Activated naive CD8-positive, alpha-beta T cell (primary cell): Measurements from ENCODE around the gene FAM170B.

ENCODE experiments used
- H3K27ac Mint-ChIP-seq: one replicate; pipeline ENCODE4 v1.8.0; 2021; ENCODE audit warnings: mixed read lengths
- H3K27me3 Mint-ChIP-seq: one replicate; pipeline ENCODE4 v1.8.0; 2021; ENCODE audit warnings: mixed read lengths
- H3K36me3 Mint-ChIP-seq: one replicate; pipeline ENCODE4 v1.8.0; 2021; ENCODE audit warnings: mixed read lengths
- H3K4me1 Mint-ChIP-seq: one replicate; pipeline ENCODE4 v1.8.0; 2021; ENCODE audit warnings: low read depth, mixed read lengths
- H3K4me3 Mint-ChIP-seq: one replicate; pipeline ENCODE4 v1.8.0; 2021; ENCODE audit warnings: mild to moderate bottlenecking, mixed read lengths
- H3K9me3 Mint-ChIP-seq: one replicate; pipeline ENCODE4 v1.8.0; 2021; ENCODE audit warnings: low read depth, mixed read lengths

FAM170B gene

DNA sequence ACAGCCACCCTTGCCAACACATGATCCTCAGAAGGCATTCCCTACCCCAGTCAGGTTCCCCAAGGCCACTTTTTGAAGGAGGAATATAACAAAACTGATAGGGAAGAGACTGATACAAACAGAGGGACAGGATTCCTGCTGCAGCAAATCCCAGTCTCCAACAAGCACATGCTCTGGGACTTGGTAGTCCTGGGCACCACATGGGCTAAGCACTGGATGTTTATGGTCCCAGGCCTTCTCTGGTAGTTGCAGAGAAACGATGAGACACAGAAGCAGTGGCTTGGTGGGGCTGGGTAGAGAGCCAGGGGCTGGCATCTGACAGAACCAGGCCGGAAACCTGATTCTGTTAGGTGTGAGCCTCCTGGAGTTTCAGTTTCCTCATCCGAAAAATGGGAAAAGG lies 21.7 kb downstream of the FAM170B start:
- H3K4me1 Mint-ChIP-seq: peaks cover 4% of the 10 kb centered on the region
- no peak overlapping the region for H3K4me3 Mint-ChIP-seq
- peaks cover 10% of the 10 kb centered on the region for H3K27me3 Mint-ChIP-seq
- H3K36me3 Mint-ChIP-seq: no peaks in the 10 kb centered on the region
- no peak overlapping the region for H3K27ac Mint-ChIP-seq
- H3K9me3 Mint-ChIP-seq: no peaks in the 10 kb centered on the region

DNA sequence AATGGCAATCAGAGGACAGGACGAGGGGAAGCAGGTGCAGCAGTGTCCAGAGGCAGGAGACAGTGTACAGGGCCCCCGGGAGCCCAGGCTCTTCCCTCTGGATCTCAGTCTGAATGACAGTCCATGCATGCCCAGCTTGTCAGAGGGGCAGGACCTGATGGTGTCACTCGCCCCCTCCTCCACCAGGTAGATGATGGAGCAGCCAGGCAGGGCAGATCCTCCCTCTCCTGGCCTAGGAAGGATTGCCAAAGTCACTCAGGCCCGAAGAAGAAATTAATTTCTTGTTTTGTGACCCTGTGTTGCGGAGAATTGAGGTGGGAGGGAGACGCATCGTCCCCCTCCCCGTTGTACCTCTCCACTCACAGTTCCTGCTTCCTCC lies 22.5 kb downstream of the FAM170B start:
- Mint-ChIP-seq H3K36me3 (no peaks in the 10 kb centered on the region), H3K4me1 (peaks cover 4% of the 10 kb centered on the region), H3K4me3 (no peak overlapping the region), H3K9me3 (no peaks in the 10 kb centered on the region), H3K27me3 (peaks cover 10% of the 10 kb centered on the region), H3K27ac (no peak overlapping the region)

DNA sequence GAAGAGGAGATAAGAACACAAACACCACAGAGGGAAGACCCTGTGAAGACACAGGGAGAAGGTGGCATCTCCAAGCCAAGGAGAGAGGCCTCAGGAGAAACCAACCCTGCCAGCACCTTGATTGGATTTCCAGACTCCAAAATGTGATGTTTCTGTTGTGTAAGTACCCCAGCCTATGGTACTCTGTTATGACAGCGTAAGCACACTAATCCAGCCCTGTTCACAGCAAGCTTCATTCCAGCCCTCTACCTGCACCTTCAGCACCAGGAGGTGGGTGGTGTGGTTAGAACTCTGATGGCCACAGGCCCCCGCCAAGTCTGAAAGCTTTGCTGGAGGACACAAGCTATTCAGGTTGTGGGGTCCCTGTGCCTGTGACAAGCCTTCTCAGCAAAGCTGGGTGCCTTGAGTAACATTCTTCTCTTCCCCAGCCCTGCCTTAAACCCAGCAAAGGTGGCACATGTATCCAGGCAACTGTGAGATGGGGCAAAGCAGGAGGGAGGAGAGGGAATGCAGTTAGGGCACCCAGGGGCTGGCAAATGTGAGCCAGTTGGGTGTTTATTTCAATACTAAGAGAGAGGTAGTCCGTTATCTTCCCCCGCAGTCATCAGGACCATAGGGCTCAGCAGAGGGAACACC lies 23.0 kb downstream of the FAM170B start:
- H3K27me3 Mint-ChIP-seq: peaks cover 7% of the 10 kb centered on the region
- peaks cover 4% of the 10 kb centered on the region for H3K4me1 Mint-ChIP-seq
- H3K27ac Mint-ChIP-seq: no peak overlapping the region
- H3K9me3 Mint-ChIP-seq: no peaks in the 10 kb centered on the region
- no peak overlapping the region for H3K4me3 Mint-ChIP-seq
- H3K36me3 Mint-ChIP-seq: no peaks in the 10 kb centered on the region

DNA sequence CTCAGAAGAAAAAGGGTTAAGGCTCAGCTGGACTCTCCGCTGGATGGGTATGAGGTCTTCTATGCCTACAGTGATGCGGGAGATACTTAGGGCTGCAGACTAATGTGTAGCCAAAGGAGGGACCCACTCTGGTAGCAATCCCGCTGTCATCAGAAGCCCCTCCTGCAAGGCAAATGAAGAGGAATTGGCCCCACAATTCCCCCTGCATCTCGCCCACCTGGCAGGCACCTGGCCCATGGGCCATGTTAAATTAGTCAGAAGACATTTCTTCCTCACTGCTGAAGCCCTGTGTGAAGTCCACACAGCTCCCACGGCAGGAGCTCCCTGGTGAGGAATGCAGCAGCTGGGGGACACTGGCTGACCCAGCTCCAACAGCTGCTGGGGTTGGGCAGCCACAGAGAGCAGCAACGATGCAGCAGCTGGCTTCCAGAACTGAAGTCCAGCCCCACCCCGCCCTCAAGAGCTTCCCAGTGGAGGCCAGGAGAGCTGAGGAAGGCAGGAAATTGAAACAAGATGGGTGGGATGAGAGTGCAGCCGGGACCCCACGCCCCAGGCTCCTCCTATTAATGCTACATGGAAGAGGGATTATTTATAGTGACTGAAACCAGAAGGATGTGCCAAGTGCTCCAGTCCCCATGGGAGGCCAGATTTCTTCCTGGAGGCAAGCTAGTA lies 24.0 kb downstream of the FAM170B start:
- Mint-ChIP-seq H3K4me1 (peaks cover 3% of the 10 kb centered on the region), H3K9me3 (no peaks in the 10 kb centered on the region), H3K27ac (no peak overlapping the region), H3K4me3 (no peak overlapping the region), H3K27me3 (peaks cover 7% of the 10 kb centered on the region), H3K36me3 (no peaks in the 10 kb centered on the region)

DNA sequence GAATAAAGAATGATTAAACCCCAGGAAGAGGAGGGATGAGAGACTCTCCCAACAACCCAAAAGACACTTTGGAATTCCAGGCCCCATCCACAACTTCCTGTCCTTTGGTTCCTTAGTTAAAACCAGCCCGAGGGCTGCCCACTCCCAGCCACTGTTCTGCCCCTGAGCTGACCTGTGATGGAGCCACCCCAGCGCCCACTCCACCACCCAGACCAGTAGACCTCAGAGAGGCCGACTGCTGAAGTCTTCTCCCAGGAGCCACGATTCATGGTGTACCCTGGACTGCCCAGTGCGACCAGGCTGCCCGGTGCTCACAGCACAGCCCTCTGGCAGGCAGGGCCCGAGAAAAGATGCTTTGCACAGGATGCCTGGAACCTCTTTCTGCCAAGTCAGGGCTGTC lies 25.2 kb downstream of the FAM170B start:
- Mint-ChIP-seq H3K4me1 (no peaks in the 10 kb centered on the region), H3K27me3 (peaks cover 2% of the 10 kb centered on the region), H3K36me3 (no peaks in the 10 kb centered on the region), H3K9me3 (no peaks in the 10 kb centered on the region), H3K27ac (no peak overlapping the region), H3K4me3 (no peak overlapping the region)

DNA sequence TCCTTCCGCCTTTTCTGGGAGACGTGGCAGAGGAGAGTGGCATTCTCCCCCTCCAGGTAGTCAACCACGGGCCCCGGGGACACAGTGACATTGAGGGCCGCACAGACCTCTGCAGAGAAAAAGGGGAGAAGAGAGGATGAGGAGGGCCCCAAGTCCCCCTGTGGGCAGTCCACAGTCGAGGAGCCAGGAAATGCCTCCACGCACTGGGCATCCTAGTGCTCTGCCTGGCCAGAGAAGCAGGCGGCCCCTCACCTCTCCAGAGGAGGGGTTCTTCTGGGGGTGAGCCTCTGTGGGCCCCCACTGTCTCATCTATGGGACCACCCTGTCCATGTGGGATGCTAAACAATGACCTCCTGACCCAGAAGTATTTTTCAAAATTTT lies 25.9 kb downstream of the FAM170B start:
- H3K4me3 Mint-ChIP-seq: no peak overlapping the region
- H3K27me3 Mint-ChIP-seq: peaks cover 2% of the 10 kb centered on the region
- no peaks in the 10 kb centered on the region for H3K4me1 Mint-ChIP-seq
- no peak overlapping the region for H3K27ac Mint-ChIP-seq
- no peaks in the 10 kb centered on the region for H3K36me3 Mint-ChIP-seq
- no peaks in the 10 kb centered on the region for H3K9me3 Mint-ChIP-seq

DNA sequence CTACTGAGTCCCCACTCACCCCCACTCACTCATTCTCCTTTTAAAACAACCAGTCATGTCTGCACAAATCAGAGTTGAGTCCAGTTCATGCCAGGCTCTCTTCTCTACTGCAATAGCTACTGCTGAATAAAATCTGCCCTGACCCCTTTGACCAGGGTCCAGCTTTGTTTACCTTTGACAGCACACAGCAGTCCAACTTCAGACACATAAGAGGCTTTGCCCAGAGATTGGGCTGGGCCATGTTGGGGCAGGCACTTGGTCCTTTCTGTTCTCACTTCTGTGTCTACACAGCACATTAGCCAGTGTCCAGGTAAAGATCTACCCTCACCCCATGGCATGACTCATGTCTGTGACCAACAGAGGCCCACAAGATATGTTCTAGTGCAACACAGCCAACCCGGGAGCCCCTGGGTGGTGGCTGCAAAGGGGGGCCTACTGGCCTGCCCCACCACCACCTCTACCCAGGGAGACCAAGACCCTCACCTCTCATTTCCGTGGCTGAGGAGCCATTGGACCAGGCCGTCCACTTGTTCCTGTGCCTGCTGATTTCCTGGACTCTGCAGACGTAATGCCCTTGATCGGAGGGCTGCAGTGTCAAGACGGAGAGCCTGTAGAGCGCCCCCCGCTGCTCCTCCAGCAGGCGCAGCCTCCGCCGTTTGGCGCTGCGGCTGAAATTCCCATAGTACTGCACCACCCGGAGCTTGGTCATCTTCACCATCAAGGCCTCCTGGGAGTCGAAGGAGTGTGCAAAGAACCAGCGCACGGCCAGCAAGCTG lies 26.5 kb downstream of the FAM170B start:
- Mint-ChIP-seq H3K9me3 (no peaks in the 10 kb centered on the region), H3K27ac (no peak overlapping the region), H3K27me3 (peaks cover 2% of the 10 kb centered on the region), H3K36me3 (no peaks in the 10 kb centered on the region), H3K4me1 (no peaks in the 10 kb centered on the region), H3K4me3 (no peak overlapping the region)

DNA sequence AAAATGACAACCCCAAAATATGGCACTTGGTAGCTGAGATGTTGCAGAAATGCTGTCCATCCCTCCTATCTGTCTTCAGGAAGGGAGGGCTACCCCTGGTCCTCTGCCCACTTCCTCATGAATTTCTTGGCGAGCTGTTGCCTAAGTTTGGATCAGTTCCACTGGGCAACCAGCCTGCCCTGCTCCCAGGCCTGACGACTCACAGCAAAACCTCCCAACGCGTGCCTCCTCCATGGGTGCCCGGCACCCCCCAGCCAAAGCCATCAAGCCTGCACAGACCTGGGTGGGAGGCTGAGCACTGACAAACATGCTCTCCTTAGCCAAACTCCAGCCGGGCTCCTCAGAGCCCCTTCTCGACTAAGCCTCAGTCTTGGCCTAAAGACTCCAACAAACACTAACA lies 27.4 kb downstream of the FAM170B start:
- no peaks in the 10 kb centered on the region for H3K4me1 Mint-ChIP-seq

DNA sequence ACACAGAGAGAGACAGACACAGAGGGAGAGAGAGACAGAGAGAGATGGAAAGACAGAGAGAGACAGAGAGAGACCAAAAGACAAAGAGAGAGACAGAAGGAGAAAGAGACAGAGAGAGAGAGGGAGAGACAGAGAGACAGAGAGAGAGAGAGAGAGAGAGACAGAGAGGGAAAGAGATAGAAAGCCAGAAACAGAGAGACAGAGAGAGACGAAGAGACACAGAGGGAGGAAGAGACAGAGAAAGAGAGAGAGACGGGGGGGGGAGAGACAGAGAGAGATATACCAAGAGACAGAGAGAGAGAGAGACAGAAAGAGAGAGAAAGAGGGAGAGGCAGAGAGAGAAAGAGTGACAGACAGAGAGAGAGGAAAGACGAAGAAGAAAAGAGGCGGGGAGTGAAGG lies 28.7 kb downstream of the FAM170B start:
- H3K4me3 Mint-ChIP-seq: no peak overlapping the region
- no peaks in the 10 kb centered on the region for H3K36me3 Mint-ChIP-seq
- H3K27me3 Mint-ChIP-seq: peaks cover 4% of the 10 kb centered on the region
- no peaks in the 10 kb centered on the region for H3K9me3 Mint-ChIP-seq
- no peaks in the 10 kb centered on the region for H3K4me1 Mint-ChIP-seq
- no peak overlapping the region for H3K27ac Mint-ChIP-seq

More for the DNA sequence above, 27.4 kb downstream of the FAM170B start:
- Mint-ChIP-seq H3K36me3 (no peaks in the 10 kb centered on the region), H3K27ac (no peak overlapping the region), H3K9me3 (no peaks in the 10 kb centered on the region), H3K4me3 (no peak overlapping the region), H3K27me3 (peaks cover 2% of the 10 kb centered on the region)

DNA sequence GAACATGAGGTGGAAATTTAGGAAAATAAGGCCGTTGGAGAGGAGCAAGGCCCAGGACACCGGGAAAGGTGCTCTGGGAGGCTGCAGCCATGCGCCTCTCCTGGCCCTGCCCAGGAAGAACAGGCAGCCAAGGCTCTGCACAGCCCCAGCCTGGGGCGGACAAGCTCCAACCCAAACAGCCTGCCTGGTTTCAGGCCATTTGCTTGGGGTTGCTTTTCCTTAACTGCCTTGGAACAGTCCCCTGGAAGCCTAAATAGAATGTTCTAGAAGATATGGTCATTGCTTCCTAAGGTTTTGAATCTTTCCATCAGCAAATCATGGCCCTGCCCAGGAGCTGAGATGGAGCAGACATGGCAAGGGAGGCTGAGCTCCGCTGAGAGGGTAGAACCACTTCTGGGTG lies 29.5 kb downstream of the FAM170B start:
- no peaks in the 10 kb centered on the region for H3K9me3 Mint-ChIP-seq
- no peak overlapping the region for H3K4me3 Mint-ChIP-seq
- H3K27me3 Mint-ChIP-seq: peaks cover 3% of the 10 kb centered on the region
- no peaks in the 10 kb centered on the region for H3K4me1 Mint-ChIP-seq
- no peaks in the 10 kb centered on the region for H3K36me3 Mint-ChIP-seq
- no peak overlapping the region for H3K27ac Mint-ChIP-seq

DNA sequence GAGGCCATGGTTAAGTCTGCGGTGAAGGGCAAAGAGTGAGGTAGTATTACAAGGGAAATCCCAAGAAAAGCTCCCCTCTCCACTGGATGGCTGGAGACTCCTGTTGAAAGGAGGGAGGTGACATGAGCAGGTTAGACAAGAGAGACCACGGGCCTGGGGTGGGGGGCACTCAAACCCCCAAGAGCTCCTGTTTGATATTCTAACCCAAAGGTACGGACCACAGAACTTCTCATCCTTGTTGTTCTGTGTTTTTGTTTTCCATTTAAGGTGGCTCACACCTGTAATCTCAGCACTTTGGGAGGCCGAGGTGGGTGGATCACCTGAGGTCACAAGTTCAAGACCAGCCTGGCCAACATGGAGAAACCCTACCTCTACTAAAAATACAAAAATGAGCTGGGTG lies 30.1 kb downstream of the FAM170B start:
- Mint-ChIP-seq H3K27me3 (peaks cover 2% of the 10 kb centered on the region), H3K4me1 (no peaks in the 10 kb centered on the region)

DNA sequence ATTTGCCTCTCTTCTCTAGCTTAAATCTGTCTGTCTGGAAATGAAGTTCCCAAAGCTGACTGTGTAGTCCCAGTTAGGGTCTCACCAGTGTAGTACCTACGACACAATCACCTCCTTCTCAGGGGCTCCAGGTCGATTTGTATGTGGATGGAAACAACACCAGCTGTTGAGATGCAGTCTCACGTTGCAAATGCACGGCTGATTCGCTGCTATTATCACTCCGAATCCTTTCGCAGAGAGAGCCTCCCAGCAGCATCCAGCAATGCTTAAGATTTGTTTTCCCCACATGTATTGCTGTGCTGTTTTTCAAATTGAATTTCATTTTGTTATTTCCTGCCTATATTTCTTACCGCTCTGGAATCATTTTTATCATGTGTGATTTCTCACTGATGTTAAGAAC lies 34.8 kb downstream of the FAM170B start:
- Mint-ChIP-seq H3K27me3 (peaks cover 2% of the 10 kb centered on the region), H3K36me3 (no peaks in the 10 kb centered on the region), H3K27ac (no peak overlapping the region), H3K9me3 (no peaks in the 10 kb centered on the region), H3K4me3 (no peak overlapping the region), H3K4me1 (no peaks in the 10 kb centered on the region)

More for the DNA sequence above, 30.1 kb downstream of the FAM170B start:
- Mint-ChIP-seq H3K27ac (no peak overlapping the region), H3K9me3 (no peaks in the 10 kb centered on the region), H3K36me3 (no peaks in the 10 kb centered on the region), H3K4me3 (no peak overlapping the region)

DNA sequence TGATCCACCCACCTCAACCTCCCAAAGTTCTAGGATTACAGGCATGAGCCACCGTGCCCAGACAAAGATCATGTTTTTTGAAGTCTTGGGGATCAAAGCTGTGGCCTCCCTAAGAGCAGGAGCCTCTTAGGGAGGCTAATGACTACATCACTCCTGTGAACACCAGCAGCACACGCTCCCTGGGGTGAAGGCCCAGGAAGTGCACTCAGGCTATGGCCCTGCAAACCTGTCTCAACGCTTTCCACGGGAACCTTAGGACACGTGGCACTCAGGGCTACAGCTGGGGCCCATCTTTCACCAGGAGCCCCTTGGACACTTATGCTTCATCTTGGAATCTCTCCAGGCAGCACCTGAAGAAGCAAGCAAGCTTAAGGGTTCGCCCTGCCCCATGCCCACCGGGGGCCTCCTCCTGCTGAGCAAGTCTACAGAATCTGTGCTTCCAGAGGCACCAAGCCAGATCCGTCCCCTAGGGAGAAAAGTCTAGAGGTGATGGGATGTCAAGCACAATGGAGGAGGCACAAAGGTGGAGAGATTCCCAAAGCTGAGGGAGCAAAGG lies 36.9 kb downstream of the FAM170B start:
- no peak overlapping the region for H3K4me3 Mint-ChIP-seq
- H3K4me1 Mint-ChIP-seq: no peaks in the 10 kb centered on the region
- H3K27me3 Mint-ChIP-seq: peaks cover 2% of the 10 kb centered on the region
- H3K27ac Mint-ChIP-seq: no peak overlapping the region
- H3K36me3 Mint-ChIP-seq: no peaks in the 10 kb centered on the region
- no peaks in the 10 kb centered on the region for H3K9me3 Mint-ChIP-seq

DNA sequence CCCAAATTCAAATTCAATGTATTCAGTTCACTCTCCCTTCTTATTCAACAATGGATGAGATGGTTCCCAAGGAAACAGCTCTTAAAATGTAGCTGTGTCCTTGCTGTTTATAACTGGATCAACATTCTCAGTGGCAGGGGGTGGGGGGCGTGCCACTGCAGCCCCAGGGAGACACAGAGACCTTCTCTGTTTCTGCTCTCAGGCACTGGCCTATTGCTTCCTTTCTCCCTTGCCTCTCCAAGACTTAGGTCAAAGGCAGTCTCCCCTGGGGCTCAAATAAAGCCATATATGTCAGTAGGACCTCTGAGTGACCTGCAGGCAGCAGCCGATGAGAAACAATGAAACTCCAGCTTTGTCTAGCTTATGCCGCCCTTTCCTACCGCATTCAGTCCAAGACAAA lies 39.2 kb downstream of the FAM170B start:
- H3K27ac Mint-ChIP-seq: no peak overlapping the region
- no peaks in the 10 kb centered on the region for H3K4me1 Mint-ChIP-seq
- H3K36me3 Mint-ChIP-seq: no peaks in the 10 kb centered on the region
- no peaks in the 10 kb centered on the region for H3K9me3 Mint-ChIP-seq
- no peak overlapping the region for H3K4me3 Mint-ChIP-seq
- H3K27me3 Mint-ChIP-seq: no peaks in the 10 kb centered on the region

DNA sequence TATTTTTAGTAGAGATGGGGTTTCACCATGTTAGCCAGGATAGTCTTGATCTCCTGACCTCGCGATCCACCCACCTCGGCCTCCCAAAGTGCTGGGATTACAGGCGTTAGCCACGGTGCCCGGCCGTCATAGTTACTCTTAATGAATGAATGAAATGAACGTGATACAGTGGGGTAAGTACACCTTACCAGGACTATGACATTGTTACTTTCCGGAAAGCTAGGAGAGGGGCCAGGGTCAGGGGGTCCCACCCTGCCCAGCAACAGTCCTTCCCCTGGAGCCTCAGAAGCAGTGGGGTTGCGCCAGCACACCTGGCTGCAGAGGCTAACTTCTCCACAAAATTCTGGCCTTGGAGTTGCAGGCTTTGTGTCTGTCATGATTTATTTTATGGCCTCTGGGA lies 39.9 kb downstream of the FAM170B start:
- Mint-ChIP-seq H3K9me3 (no peaks in the 10 kb centered on the region), H3K27me3 (no peaks in the 10 kb centered on the region), H3K4me3 (no peak overlapping the region), H3K27ac (no peak overlapping the region), H3K4me1 (no peaks in the 10 kb centered on the region), H3K36me3 (no peaks in the 10 kb centered on the region)
